K562 (cell line): ENCODE measurements around the gene SLFN5. TPM values are rescaled to one million over a fixed set of nuclear protein-coding genes. Genes with fewer than 3 reads are reported as not detected.

Experiments
- CBX1 ChIP-seq: sonication (generic); IDR thresholded peaks from 2 replicates; pipeline ENCODE4 v1.6.1; 2016; ENCODE audit warnings: antibody characterized with exemption, low read depth, mild to moderate bottlenecking
- CREB1 ChIP-seq, 2 experiments: sonication (generic) in 1 of 2; formaldehyde crosslinking in 1 of 2; IDR thresholded peaks; 2 replicates each; pipeline versions ENCODE4 v1.6.1 to v1.8.0; 2012 to 2022; ENCODE audit warnings: inconsistent platforms in 1 of 2, mild to moderate bottlenecking in 1 of 2, missing genetic modification reagents in 1 of 2, moderate library complexity in 1 of 2
- HSF4 ChIP-seq: fragments of 250-450 bp; sonication (Bioruptor Pico); IDR thresholded peaks from 2 replicates; pipeline ENCODE4 v2.1.2; 2022; ENCODE audit warnings: mild to moderate bottlenecking, moderate library complexity, borderline replicate concordance
- MYNN ChIP-seq, 2 experiments: sonication (generic); formaldehyde crosslinking in 1 of 2; IDR thresholded peaks; 2 replicates each; pipeline versions ENCODE4 v1.5.0 to v1.6.1; 2016 to 2020; ENCODE audit warnings: antibody characterized with exemption in 1 of 2, missing genetic modification reagents in 1 of 2
- RNF2 ChIP-seq: sonication (generic); IDR thresholded peaks from 2 replicates; pipeline ENCODE4 v1.6.1; 2016
- ZNF232 ChIP-seq: sonication (generic); formaldehyde crosslinking; IDR thresholded peaks from 2 replicates; pipeline ENCODE4 v1.8.0; 2022; ENCODE audit warnings: mild to moderate bottlenecking, missing genetic modification reagents
- ZNF384 ChIP-seq: IDR thresholded peaks from 2 replicates; pipeline ENCODE4 v1.6.1; 2012; ENCODE audit warnings: low read depth, low read length, improper control_type of control experiment
- polyA plus RNA-seq, 8 experiments: library from polyadenylated mRNA; depleted of rRNA in 4 of 8; stranded (reverse) in 5 of 8; unstranded in 3 of 8; fragments of >200 nt; fragmentation: Nextera tagmentation in 2 of 8; fragmentation: Illumina TruSeq in 1 of 8; extraction: Ambion mirVana in 2 of 8; extraction: Trizol in 1 of 8; gene quantifications; 2 replicates each; pipeline versions ENCODE4 v1.2.1 to v1.2.3, GENCODE V29; 2011 to 2014; ENCODE audit warnings: inconsistent platforms in 1 of 8, missing spikeins in 1 of 8
- total RNA-seq, 7 experiments: library from RNA; depleted of rRNA in 6 of 7; stranded (reverse); fragments of >200 nt in 6 of 7; fragmentation: Illumina TruSeq in 2 of 7; extraction: Trizol in 2 of 7; gene quantifications; 2 replicates each; pipeline versions ENCODE4 v1.2.1 to v1.2.3, GENCODE V29; 2011 to 2021; ENCODE audit warnings: low replicate concordance in 1 of 7
- TF ChIP-seq, protein P1 (sequence below), 2 experiments: fragments of 150-350 bp in 1 of 2; IDR thresholded peaks; 2 replicates each; pipeline ENCODE4 v1.6.1; 2012 to 2016; ENCODE audit warnings: low read depth in 2 of 2, low read length in 2 of 2, mild to moderate bottlenecking in 1 of 2, moderate library complexity in 1 of 2
- TF ChIP-seq, protein P2 (sequence below): sonication (generic); formaldehyde crosslinking; IDR thresholded peaks from 2 replicates; pipeline ENCODE4 v1.8.1; 2023; ENCODE audit warnings: mild to moderate bottlenecking, missing genetic modification reagents
- TF ChIP-seq, protein P3 (sequence below): sonication (generic); formaldehyde crosslinking; IDR thresholded peaks from 2 replicates; pipeline ENCODE4 v1.5.0; 2020; ENCODE audit warnings: missing genetic modification reagents

Gene SLFN5
- total and polyA plus RNA-seq, 9 of the 15 experiments (the other 6 are each of a cell fraction or from before 2014, with no cell fraction given) = under 0.01 to 0.18 (median 0.04) TPM; not detected in 1

DNA sequence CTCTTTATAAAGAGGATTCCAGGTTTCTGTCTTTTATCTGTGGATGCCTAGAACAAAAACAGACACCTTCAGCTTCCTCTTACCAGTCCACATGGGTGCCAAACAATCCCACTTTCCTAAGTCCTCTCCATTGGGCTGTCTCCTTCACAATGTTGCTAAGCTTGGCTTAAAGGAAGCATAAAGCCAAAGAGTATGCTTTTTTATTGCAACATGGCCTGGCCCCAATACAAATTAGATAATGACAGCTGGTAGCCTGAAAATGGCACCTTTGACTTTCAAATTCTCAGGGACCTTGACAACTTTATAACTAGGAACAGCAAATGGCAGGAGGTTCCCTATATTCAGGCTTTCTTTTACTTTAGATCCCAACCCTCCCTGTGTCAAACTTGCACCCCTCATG is 55.8 kb downstream of the SLFN5 start (continued):
- TF ChIP-seq, protein P1, sequence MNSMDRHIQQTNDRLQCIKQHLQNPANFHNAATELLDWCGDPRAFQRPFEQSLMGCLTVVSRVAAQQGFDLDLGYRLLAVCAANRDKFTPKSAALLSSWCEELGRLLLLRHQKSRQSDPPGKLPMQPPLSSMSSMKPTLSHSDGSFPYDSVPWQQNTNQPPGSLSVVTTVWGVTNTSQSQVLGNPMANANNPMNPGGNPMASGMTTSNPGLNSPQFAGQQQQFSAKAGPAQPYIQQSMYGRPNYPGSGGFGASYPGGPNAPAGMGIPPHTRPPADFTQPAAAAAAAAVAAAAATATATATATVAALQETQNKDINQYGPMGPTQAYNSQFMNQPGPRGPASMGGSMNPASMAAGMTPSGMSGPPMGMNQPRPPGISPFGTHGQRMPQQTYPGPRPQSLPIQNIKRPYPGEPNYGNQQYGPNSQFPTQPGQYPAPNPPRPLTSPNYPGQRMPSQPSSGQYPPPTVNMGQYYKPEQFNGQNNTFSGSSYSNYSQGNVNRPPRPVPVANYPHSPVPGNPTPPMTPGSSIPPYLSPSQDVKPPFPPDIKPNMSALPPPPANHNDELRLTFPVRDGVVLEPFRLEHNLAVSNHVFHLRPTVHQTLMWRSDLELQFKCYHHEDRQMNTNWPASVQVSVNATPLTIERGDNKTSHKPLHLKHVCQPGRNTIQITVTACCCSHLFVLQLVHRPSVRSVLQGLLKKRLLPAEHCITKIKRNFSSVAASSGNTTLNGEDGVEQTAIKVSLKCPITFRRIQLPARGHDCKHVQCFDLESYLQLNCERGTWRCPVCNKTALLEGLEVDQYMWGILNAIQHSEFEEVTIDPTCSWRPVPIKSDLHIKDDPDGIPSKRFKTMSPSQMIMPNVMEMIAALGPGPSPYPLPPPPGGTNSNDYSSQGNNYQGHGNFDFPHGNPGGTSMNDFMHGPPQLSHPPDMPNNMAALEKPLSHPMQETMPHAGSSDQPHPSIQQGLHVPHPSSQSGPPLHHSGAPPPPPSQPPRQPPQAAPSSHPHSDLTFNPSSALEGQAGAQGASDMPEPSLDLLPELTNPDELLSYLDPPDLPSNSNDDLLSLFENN (IDR thresholded peaks at IDR 0.05; ENCODE audit: low read depth in 2 of 2, low read length in 2 of 2) = no peak
- TF ChIP-seq RNF2 (no peak), ZNF384 (no peak), CBX1 (no peak), HSF4 (CRISPR knock-in tag) (no peak), MYNN (IDR thresholded peaks at IDR 0.05) (no peak), MYNN (CRISPR knock-in tag; IDR thresholded peaks at IDR 0.05) (no peak), ZNF232 (CRISPR knock-in tag) (no peak), CREB1 (IDR thresholded peaks at IDR 0.05) (no peak), CREB1 (CRISPR knock-in tag; IDR thresholded peaks at IDR 0.05) (no peak)
- TF ChIP-seq, protein P2, sequence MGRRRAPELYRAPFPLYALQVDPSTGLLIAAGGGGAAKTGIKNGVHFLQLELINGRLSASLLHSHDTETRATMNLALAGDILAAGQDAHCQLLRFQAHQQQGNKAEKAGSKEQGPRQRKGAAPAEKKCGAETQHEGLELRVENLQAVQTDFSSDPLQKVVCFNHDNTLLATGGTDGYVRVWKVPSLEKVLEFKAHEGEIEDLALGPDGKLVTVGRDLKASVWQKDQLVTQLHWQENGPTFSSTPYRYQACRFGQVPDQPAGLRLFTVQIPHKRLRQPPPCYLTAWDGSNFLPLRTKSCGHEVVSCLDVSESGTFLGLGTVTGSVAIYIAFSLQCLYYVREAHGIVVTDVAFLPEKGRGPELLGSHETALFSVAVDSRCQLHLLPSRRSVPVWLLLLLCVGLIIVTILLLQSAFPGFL = no peak
- TF ChIP-seq, protein P3, sequence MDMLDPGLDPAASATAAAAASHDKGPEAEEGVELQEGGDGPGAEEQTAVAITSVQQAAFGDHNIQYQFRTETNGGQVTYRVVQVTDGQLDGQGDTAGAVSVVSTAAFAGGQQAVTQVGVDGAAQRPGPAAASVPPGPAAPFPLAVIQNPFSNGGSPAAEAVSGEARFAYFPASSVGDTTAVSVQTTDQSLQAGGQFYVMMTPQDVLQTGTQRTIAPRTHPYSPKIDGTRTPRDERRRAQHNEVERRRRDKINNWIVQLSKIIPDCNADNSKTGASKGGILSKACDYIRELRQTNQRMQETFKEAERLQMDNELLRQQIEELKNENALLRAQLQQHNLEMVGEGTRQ = no peak
